Measurements from ENCODE around the gene MANBA. TPM values are rescaled to one million over a fixed set of nuclear protein-coding genes. Genes with fewer than 3 reads are reported as not detected.

The MANBA gene
- total and polyA plus RNA-seq, 2 of the 13 experiments (the other 11 are each of a cell fraction or from before 2014, with no cell fraction given): 11.7 to 33.3 TPM

GRCh38 chr4:102760645-102761295, at the start of gene MANBA (continued):
- TF ChIP-seq ZBTB4 (CRISPR knock-in tag; IDR thresholded peaks at IDR 0.05; ENCODE audit: borderline replicate concordance) (no peak), ZNF589 (CRISPR knock-in tag; conservative IDR thresholded peaks at IDR 0.05) (no peak), ZNF615 (CRISPR knock-in tag; IDR thresholded peaks at IDR 0.05; ENCODE audit: borderline replicate concordance) (no peak), ZNF598 (CRISPR knock-in tag; IDR thresholded peaks at IDR 0.05; ENCODE audit: borderline replicate concordance) (0 out of 2 replicates have a peak, but pooled peaks have one; percentile 45), PRDM15 (CRISPR knock-in tag; IDR thresholded peaks at IDR 0.05) (no peak), REXO4 (CRISPR knock-in tag; IDR thresholded peaks at IDR 0.05; ENCODE audit: borderline replicate concordance) (peak; percentile 49; the same call in 1 of the 2 replicates), ELF3 (CRISPR knock-in tag; IDR thresholded peaks at IDR 0.05) (peak; percentile 66; the same call in 1 of the 2 replicates), SKI (IDR thresholded peaks at IDR 0.05; ENCODE audit: partially characterized antibody) (no peak), ZNF772 (CRISPR knock-in tag; IDR thresholded peaks at IDR 0.05) (peak; percentile 83), PHB2 (IDR thresholded peaks at IDR 0.05; ENCODE audit: partially characterized antibody) (no peak), EED (CRISPR knock-in tag; IDR thresholded peaks at IDR 0.05) (0 out of 2 replicates have a peak, but pooled peaks have one; percentile 66), TEAD2 (CRISPR knock-in tag; IDR thresholded peaks at IDR 0.05) (0 out of 2 replicates have a peak, but pooled peaks have one; percentile 32)
- TF ChIP-seq, protein P1, sequence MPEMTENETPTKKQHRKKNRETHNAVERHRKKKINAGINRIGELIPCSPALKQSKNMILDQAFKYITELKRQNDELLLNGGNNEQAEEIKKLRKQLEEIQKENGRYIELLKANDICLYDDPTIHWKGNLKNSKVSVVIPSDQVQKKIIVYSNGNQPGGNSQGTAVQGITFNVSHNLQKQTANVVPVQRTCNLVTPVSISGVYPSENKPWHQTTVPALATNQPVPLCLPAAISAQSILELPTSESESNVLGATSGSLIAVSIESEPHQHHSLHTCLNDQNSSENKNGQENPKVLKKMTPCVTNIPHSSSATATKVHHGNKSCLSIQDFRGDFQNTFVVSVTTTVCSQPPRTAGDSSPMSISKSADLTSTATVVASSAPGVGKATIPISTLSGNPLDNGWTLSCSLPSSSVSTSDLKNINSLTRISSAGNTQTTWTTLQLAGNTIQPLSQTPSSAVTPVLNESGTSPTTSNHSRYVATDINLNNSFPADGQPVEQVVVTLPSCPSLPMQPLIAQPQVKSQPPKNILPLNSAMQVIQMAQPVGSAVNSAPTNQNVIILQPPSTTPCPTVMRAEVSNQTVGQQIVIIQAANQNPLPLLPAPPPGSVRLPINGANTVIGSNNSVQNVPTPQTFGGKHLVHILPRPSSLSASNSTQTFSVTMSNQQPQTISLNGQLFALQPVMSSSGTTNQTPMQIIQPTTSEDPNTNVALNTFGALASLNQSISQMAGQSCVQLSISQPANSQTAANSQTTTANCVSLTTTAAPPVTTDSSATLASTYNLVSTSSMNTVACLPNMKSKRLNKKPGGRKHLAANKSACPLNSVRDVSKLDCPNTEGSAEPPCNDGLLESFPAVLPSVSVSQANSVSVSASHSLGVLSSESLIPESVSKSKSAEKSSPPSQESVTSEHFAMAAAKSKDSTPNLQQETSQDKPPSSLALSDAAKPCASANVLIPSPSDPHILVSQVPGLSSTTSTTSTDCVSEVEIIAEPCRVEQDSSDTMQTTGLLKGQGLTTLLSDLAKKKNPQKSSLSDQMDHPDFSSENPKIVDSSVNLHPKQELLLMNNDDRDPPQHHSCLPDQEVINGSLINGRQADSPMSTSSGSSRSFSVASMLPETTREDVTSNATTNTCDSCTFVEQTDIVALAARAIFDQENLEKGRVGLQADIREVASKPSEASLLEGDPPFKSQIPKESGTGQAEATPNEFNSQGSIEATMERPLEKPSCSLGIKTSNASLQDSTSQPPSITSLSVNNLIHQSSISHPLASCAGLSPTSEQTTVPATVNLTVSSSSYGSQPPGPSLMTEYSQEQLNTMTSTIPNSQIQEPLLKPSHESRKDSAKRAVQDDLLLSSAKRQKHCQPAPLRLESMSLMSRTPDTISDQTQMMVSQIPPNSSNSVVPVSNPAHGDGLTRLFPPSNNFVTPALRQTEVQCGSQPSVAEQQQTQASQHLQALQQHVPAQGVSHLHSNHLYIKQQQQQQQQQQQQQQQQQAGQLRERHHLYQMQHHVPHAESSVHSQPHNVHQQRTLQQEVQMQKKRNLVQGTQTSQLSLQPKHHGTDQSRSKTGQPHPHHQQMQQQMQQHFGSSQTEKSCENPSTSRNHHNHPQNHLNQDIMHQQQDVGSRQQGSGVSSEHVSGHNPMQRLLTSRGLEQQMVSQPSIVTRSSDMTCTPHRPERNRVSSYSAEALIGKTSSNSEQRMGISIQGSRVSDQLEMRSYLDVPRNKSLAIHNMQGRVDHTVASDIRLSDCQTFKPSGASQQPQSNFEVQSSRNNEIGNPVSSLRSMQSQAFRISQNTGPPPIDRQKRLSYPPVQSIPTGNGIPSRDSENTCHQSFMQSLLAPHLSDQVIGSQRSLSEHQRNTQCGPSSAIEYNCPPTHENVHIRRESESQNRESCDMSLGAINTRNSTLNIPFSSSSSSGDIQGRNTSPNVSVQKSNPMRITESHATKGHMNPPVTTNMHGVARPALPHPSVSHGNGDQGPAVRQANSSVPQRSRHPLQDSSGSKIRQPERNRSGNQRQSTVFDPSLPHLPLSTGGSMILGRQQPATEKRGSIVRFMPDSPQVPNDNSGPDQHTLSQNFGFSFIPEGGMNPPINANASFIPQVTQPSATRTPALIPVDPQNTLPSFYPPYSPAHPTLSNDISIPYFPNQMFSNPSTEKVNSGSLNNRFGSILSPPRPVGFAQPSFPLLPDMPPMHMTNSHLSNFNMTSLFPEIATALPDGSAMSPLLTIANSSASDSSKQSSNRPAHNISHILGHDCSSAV (CRISPR knock-in tag; IDR thresholded peaks at IDR 0.05; ENCODE audit: borderline replicate concordance): peak; percentile 68; the same call in 1 of the 2 replicates
